Fibroblast of lung (primary cell): ENCODE measurements around the gene GSN.

Experiments
- EZH2 ChIP-seq: IDR thresholded peaks from 2 replicates; pipeline ENCODE4 v1.5.1; 2012; ENCODE audit warnings: low read length, control low read depth, mild to moderate bottlenecking; ENCODE audit errors: missing control alignments
- TF ChIP-seq, protein P1 (sequence below), 2 donors: IDR thresholded peaks in 1 of 2; conservative IDR thresholded peaks in 1 of 2; 1 replicate in 1 of 2; 2 replicates in 1 of 2; pipeline ENCODE4 v1.5.1; 2011 to 2012; ENCODE audit warnings: low read length in 2 of 2, control low read depth in 1 of 2, inconsistent platforms in 1 of 2, low read depth in 1 of 2, mild to moderate bottlenecking in 1 of 2

- TF ChIP-seq, protein P1, sequence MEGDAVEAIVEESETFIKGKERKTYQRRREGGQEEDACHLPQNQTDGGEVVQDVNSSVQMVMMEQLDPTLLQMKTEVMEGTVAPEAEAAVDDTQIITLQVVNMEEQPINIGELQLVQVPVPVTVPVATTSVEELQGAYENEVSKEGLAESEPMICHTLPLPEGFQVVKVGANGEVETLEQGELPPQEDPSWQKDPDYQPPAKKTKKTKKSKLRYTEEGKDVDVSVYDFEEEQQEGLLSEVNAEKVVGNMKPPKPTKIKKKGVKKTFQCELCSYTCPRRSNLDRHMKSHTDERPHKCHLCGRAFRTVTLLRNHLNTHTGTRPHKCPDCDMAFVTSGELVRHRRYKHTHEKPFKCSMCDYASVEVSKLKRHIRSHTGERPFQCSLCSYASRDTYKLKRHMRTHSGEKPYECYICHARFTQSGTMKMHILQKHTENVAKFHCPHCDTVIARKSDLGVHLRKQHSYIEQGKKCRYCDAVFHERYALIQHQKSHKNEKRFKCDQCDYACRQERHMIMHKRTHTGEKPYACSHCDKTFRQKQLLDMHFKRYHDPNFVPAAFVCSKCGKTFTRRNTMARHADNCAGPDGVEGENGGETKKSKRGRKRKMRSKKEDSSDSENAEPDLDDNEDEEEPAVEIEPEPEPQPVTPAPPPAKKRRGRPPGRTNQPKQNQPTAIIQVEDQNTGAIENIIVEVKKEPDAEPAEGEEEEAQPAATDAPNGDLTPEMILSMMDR (conservative IDR thresholded peaks at IDR 0.05 in 1 of 2, IDR thresholded peaks at IDR 0.05 in 1 of 2; ENCODE audit: low read depth in 1 of 2, low read length in 2 of 2): no peak
- no peak for TF ChIP-seq EZH2
Measured at GRCh38 chr9:121354141-121354540, 86.2 kb downstream of the GSN start.
